Measurements from ENCODE around the gene ITGB8. TPM values are rescaled to one million over a fixed set of nuclear protein-coding genes. Genes with fewer than 3 reads are reported as not detected.

Gene ITGB8
- total and polyA plus RNA-seq, 4 donors = 0.16 to 2.8 (median 0.51) TPM

GRCh38 chr7:20330928-20331909, 519 bp downstream of the ITGB8 start (continued):
- TF ChIP-seq ZBTB33 (IDR thresholded peaks at IDR 0.05) (no peak), RAD21 (IDR thresholded peaks at IDR 0.05) (no peak), TAF1 (conservative IDR thresholded peaks at IDR 0.05) (no peak), REST (IDR thresholded peaks at IDR 0.05) (no peak), GABPA (IDR thresholded peaks at IDR 0.05 in 1 of 2, conservative IDR thresholded peaks at IDR 0.05 in 1 of 2) (no peak)

GRCh38 chr7:20331910-20332813, 1.5 kb downstream of the ITGB8 start:
- Histone ChIP-seq H3K27me3 (ENCODE audit: control insufficient read depth in 4 of 4, insufficient read depth in 4 of 4, low read length in 3 of 4) (peaks cover 0 to 9% (median 3%) of the 10 kb centered on the region in 4 donors), H3K36me3 (ENCODE audit: control insufficient read depth in 4 of 4, insufficient read depth in 3 of 4, low read depth in 1 of 4, low read length in 3 of 4) (no peaks in the 10 kb centered on the region), H3K4me1 (ENCODE audit: control insufficient read depth in 4 of 4, insufficient read depth in 4 of 4, low read length in 3 of 4) (peaks cover 14 to 27% (median 21%) of the 10 kb centered on the region in 4 donors), H3K4me3 (ENCODE audit: low read depth in 1 of 3, low read length in 3 of 3) (peak overlapping the region in 1 of 3 donors; percentile 51), H3K9ac (ENCODE audit: low read depth in 1 of 2, low read length in 2 of 2) (no peak overlapping the region), H3K27ac (ENCODE audit: low read depth in 1 of 2, low read length in 2 of 2) (peak overlapping the region in 1 of 2 donors; percentile 4), H3K9me3 (ENCODE audit: control insufficient read depth in 4 of 4, low read length in 3 of 4) (no peaks in the 10 kb centered on the region)
- 38% methylated on average over 13 of the region's 13 CpGs for WGBS
- TF ChIP-seq GABPA (IDR thresholded peaks at IDR 0.05 in 1 of 2, conservative IDR thresholded peaks at IDR 0.05 in 1 of 2) (no peak), CTCF (IDR thresholded peaks at IDR 0.05; ENCODE audit: low read depth, low read length, missing input control) (no peak), ZBTB33 (IDR thresholded peaks at IDR 0.05) (no peak), MAX (IDR thresholded peaks at IDR 0.05) (no peak), JUND (IDR thresholded peaks at IDR 0.05) (no peak)
- DNase-seq (ENCODE audit: low spot score) = no peak
